ENCODE data around the gene AMOTL1. TPM values are rescaled to one million over a fixed set of nuclear protein-coding genes. Genes with fewer than 3 reads are reported as not detected.
A peak's percentile ranks its signal among the peaks of the same experiment; 100 is the strongest.
"Not testable (repeated sequence)": the region's sequence is repeated elsewhere in the genome, so short reads cannot be mapped to it uniquely, and the experiment has no call there.

The AMOTL1 gene
- total and polyA plus RNA-seq, 11 donors = 6.2 to 76.0 (median 50.9) TPM

GRCh38 chr11:94791216-94791889 is 23.2 kb downstream of the AMOTL1 start:
- Histone ChIP-seq H3K4me1 (peaks cover 4 to 88% (median 56%) of the 10 kb centered on the region in 12 donors), H3K27ac (peak overlapping the region in 1 of 12 donors; percentile 36), H3K4me3 (no peak overlapping the region), H3K36me3 (no peaks in the 10 kb centered on the region), H3K9me3 (no peaks in the 10 kb centered on the region), H3K27me3 (no peaks in the 10 kb centered on the region)
- WGBS, 4 donors = 94 to 100% (median 97%) methylated on average over 3 of the region's 3 CpGs
- DNase-seq (no peak), ATAC-seq (no peak)
- TF ChIP-seq CTCF (IDR thresholded peaks at IDR 0.05) = no peak
- no peak for TF ChIP-seq POLR2A (IDR thresholded peaks at IDR 0.05)
- intact Hi-C loops (cut with DNase I) = loop anchor here in 2 of 10 donors (5.0 kb wide), 2 partner anchors 46 to 66 kb away; no protein-coding TSS in a partner anchor

DNA sequence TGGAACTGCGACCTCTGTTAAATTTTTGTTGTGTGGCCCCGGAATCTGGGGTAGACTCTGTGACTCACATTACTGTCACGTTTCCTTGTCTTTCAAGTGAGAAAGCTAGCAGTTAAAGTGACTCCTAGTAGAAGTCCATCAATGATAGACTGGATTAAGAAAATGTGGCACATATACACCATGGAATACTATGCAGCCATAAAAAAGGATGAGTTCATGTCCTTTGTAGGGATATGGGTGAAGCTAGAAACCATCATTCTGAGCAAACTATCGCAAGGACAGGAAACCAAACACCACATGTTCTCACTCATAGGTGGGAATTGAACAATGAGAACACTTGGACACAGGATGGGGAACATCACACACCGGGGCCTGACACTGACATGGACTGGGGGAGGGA is 23.8 kb downstream of the AMOTL1 start:
- H3K36me3 ChIP-seq, ATAC-seq, H3K9me3 ChIP-seq, DNase-seq, H3K4me3 ChIP-seq, H3K27me3 ChIP-seq: not testable (repeated sequence)
- Histone ChIP-seq H3K27ac (peak overlapping the region in 1 of 12 donors; percentile 36), H3K4me1 (peaks cover 4 to 89% (median 55%) of the 10 kb centered on the region in 12 donors)
- 93 to 99% (median 96%) methylated on average over 5 of the region's 5 CpGs for WGBS, 4 donors
- intact Hi-C loops (cut with DNase I) = loop anchor here in 2 of 10 donors (5.0 kb wide), 2 partner anchors 45 to 65 kb away; no protein-coding TSS in a partner anchor

DNA sequence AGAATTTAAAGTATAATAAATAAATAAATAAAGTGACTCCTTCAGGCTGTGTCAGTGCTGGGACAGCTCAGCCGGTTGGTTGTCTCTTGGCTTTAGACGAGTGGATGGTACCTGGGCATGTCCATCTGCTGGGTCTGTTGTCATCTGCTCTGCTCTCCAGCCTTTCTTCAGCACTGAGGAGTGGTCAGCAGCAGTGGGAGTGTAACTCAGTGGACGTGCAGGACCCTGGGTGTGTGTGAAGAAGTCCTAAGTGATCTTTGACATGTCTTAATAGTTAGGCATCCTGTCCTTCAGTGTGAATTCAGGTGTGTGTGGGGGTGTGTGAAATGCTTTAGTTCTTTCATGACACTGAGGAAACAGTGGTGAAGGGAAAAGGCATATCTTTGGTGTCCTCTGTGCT is 24.3 kb downstream of the AMOTL1 start:
- TF ChIP-seq CTCF (IDR thresholded peaks at IDR 0.05) (no peak), POLR2A (IDR thresholded peaks at IDR 0.05) (no peak)
- Histone ChIP-seq H3K4me3 (no peak overlapping the region), H3K27me3 (no peaks in the 10 kb centered on the region), H3K4me1 (peaks cover 4 to 91% (median 56%) of the 10 kb centered on the region in 12 donors), H3K36me3 (peaks cover 0 to 6% (median 0%) of the 10 kb centered on the region in 9 donors), H3K27ac (peak overlapping the region in 1 of 12 donors; percentile 73), H3K9me3 (no peaks in the 10 kb centered on the region)
- intact Hi-C loops (cut with DNase I) = loop anchor here in 2 of 10 donors (5.0 kb wide), 2 partner anchors 45 to 65 kb away; no protein-coding TSS in a partner anchor
- DNase-seq (no peak), ATAC-seq (no peak)
- WGBS, 4 donors = 76 to 94% (median 85%) methylated on average over 3 of the region's 3 CpGs

DNA sequence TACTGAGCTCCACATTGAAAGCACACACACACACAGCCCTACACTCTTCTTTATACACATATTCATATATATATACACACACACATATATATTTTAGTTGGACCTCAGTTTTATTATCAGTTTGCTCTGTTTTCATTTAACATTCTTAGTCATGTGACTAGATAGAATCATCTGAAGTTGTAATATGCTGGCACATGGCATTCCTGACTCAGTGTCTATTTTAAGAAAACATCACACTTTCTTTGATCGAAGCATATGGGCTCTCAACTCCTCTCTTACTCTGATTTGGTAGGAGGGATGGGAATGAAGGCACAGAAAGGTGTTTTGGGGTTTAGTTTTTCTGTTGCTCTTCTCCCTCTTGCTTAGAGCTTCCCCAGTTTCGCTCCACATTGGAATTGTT is 24.8 kb downstream of the AMOTL1 start:
- peaks cover 0 to 6% (median 0%) of the 10 kb centered on the region in 9 donors for H3K36me3 ChIP-seq
- H3K9me3 ChIP-seq = no peaks in the 10 kb centered on the region
- ATAC-seq (no peak), DNase-seq (no peak)
- H3K4me1 ChIP-seq = peaks cover 4 to 91% (median 53%) of the 10 kb centered on the region in 12 donors
- no peak overlapping the region for H3K4me3 ChIP-seq
- H3K27ac ChIP-seq = peak overlapping the region in 8 of 12 donors; percentile 33 to 79 (median 63)
- H3K27me3 ChIP-seq = no peaks in the 10 kb centered on the region
- WGBS, 4 donors = 55 to 64% (median 61%) methylated on average over 2 of the region's 2 CpGs
- TF ChIP-seq CTCF (IDR thresholded peaks at IDR 0.05) = no peak
- no peak for TF ChIP-seq POLR2A (IDR thresholded peaks at IDR 0.05)
- intact Hi-C loops (cut with DNase I) = loop anchor here in 2 of 10 donors (5.0 kb wide), 2 partner anchors 44 to 64 kb away; no protein-coding TSS in a partner anchor
